SU-DHL-6 (cell line): ENCODE results near the gene OSER1.

Experiments
- CTCF ChIP-seq: fragments of 200-600 bp; sonication (generic); IDR thresholded peaks from one replicate; pipeline ENCODE4 v1.5.1; 2017; ENCODE audit warnings: antibody characterized with exemption, mild to moderate bottlenecking, low read length, moderate library complexity; ENCODE audit not compliant: insufficient read depth, poor library complexity, severe bottlenecking
- EZH2phosphoT487 ChIP-seq: fragments of 200-600 bp; sonication (generic), shearing (Covaris generic); conservative IDR thresholded peaks from 2 replicates; pipeline ENCODE4 v1.6.1; 2018; ENCODE audit warnings: mild to moderate bottlenecking, antibody characterized with exemption, low read length, moderate library complexity, mixed read lengths

- TF ChIP-seq CTCF (no peak), EZH2phosphoT487 (no peak)
Measured at GRCh38 chr20:44219170-44219730, 8.7 kb upstream of the OSER1 start.
